GM21526 (cell line): Measurements from ENCODE around the gene DOCK11.
"Not testable (repeated sequence)": the region's sequence is repeated elsewhere in the genome, so short reads cannot be mapped to it uniquely, and the experiment has no call there.

Experiments
- ATAC-seq: cut with Tn5 transposase; IDR thresholded peaks from one replicate; pipeline ENCODE4 v1.9.1; 2021; ENCODE audit warnings: moderate library complexity; ENCODE audit not compliant: unreplicated experiment, low FRiP score

DOCK11 gene

DNA sequence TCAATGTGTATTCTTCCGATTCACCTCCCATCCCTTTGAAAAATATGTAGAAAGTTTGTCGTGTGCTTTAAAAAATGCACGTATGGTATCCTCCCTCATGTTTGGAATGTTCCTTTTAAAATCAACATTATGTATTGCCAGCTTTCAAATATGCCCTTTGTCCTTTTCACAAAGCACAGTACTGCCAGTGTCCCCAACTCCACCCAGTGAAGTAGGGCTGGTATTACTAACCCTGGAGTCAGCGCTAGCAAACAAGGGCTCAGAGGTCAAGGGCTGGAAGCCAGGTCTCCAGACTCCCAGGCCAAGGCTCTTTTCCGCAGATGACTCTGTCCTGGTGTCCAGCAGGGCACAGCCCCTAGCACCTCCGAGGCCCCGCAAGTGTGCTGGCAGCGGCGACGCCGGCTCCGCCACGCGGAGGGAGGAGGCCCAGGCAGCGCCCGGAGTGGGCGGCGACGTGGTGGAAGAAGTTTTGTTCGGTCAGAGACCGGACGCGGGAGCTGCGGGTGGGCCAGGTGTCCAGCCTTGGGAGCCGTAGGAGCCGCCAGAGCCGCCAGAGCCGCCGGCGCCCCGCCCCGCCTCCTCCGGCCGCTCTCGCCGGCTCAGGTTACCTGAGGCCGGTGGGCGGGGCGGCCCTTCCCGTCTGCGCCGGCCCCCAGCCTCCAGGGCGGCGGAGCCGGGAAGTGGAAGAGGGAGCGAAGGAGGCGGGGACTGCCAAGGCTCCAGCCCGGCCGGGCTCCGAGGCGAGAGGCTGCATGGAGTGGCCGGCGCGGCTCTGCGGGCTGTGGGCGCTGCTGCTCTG, 231.5 kb downstream of the DOCK11 start, which contains the start of gene IL13RA1:
Gene IL13RA1 (plus strand): TSS at position 720 of the 799 bp plus-strand sequence. CDS start 33 bp downstream, at position 753.
- no peak for ATAC-seq

DNA sequence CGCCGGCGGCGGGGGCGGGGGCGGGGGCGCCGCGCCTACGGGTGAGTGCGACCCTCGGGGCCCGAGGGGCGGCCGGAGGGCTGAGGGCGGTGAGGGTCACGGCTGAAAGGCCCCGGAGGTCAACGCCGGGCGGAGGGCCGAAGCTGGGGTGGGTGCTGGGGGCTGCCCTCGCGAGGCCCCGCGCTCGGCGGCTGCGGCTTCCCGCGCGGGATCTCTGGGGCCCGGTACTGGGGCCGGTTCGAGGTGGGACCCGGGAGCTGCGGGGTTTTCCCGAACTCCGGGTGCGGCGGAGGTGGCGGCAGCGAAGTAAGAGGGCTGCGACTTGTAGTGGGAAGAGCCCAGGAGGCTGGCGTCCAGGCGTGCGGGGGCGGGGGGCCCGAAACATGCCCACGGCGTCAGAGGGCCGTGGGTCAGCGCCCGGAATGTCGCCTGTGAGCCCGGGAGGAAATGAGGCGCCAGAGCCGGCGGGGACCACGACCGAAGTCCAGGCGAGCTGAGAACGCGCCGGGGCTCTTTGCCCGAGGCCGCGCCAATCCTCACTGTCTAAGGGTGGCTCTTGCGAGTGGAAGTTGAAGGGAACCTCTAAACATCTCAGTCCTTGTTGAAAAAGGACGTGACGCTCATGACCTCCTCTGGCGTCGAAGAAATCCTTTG, 232.2 kb downstream of the DOCK11 start:
- ATAC-seq: no peak

DNA sequence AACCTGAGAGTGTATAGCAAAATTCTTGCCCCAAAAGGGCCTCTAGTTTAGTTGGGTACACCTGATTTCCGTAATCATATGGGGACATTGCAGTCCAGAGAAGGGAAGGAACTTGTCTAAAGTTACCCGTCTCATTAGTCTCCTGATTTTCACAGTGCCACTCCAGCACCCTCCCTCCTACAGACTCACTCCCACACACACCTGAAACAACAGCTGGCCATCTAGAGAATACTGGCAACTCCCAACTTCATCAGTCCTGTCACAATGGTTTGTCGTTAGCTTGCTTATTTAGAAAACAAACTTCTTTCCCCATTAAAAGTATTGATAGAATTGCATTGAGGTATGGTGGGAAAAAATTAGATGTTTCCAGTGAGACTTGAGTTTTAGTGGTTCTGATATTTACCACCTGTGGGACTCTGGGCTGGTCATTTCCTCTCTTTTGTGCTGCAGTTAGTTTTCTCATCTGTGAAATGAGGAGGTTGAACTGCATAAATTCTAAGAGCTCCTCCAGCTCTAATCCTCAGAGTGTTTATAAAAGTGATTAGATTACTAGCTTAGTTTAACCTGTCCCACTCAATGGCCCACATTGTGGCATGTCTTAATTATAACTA, 233.5 kb downstream of the DOCK11 start:
- no peak for ATAC-seq

DNA sequence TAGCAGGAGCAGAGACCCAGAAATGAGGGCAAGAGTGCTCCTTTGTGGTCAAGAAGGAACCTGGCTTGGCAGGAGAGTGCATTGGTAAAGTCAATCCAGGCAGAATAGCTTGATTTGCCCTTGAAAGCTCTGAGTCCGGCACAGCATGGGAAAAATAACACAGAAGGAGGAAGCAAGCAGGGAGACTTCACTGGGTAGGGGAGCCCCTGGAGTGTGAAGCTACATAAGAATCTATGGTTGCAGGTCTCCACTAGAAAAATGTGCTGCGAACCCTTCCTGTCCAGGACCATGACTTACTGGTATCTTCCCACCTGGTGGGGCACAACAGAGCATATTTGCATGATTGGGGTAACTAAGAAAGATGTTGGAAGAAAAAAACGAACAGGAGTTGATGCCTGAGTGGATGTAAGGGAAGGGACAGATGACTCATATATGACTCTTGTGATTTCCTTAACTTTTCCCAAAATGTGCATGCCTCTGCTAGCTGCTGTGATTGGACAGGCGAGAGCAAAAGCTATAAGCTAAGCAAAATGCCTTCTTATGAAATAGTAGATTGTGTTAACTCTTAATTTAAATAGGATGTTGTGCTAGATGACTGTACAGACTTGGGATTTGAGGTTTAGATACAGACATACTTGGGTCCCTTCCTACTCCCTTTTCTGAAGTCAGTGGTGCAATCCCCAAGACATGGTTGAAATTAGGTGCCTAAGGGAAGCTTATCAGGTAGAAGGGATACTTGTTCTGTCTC, 235.1 kb downstream of the DOCK11 start:
- no peak for ATAC-seq

- ATAC-seq: not testable (repeated sequence)
Observed at GRCh38 chrX:118732551-118732950, 236.9 kb downstream of the DOCK11 start.

- no peak for ATAC-seq
Observed at GRCh38 chrX:118734909-118735308, 239.3 kb downstream of the DOCK11 start.
